ENCODE measurements around the gene NBEA. TPM values are rescaled to one million over a fixed set of nuclear protein-coding genes. Genes with fewer than 3 reads are reported as not detected.
"Not testable (repeated sequence)": the region's sequence is repeated elsewhere in the genome, so short reads cannot be mapped to it uniquely, and the experiment has no call there.

The NBEA gene
- polyA plus RNA-seq, 1 experiment, result 1.3 TPM

GRCh38 chr13:34970961-34971360, 28.9 kb downstream of the NBEA start:
- TF ChIP-seq, protein P1, sequence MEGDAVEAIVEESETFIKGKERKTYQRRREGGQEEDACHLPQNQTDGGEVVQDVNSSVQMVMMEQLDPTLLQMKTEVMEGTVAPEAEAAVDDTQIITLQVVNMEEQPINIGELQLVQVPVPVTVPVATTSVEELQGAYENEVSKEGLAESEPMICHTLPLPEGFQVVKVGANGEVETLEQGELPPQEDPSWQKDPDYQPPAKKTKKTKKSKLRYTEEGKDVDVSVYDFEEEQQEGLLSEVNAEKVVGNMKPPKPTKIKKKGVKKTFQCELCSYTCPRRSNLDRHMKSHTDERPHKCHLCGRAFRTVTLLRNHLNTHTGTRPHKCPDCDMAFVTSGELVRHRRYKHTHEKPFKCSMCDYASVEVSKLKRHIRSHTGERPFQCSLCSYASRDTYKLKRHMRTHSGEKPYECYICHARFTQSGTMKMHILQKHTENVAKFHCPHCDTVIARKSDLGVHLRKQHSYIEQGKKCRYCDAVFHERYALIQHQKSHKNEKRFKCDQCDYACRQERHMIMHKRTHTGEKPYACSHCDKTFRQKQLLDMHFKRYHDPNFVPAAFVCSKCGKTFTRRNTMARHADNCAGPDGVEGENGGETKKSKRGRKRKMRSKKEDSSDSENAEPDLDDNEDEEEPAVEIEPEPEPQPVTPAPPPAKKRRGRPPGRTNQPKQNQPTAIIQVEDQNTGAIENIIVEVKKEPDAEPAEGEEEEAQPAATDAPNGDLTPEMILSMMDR (IDR thresholded peaks at IDR 0.05; ENCODE audit: low read depth, low read length), result no peak
- no peak overlapping the region for H3K27ac ChIP-seq (ENCODE audit: low read depth, low read length)
- H3K9me3 ChIP-seq (ENCODE audit: control insufficient read depth, insufficient read depth, low read length), result peaks cover 5% of the 10 kb centered on the region; the same call in 1 of the 2 replicates
- no peak overlapping the region for H3K4me3 ChIP-seq (ENCODE audit: low read depth, low read length)
- ChIA-PET POLR2A (no interaction called here), CTCF (no interaction called here)
- no peak for DNase-seq (ENCODE audit: low read depth, low spot score)
- no peaks in the 10 kb centered on the region for H3K27me3 ChIP-seq (ENCODE audit: control insufficient read depth, insufficient read depth, low read length)

DNA sequence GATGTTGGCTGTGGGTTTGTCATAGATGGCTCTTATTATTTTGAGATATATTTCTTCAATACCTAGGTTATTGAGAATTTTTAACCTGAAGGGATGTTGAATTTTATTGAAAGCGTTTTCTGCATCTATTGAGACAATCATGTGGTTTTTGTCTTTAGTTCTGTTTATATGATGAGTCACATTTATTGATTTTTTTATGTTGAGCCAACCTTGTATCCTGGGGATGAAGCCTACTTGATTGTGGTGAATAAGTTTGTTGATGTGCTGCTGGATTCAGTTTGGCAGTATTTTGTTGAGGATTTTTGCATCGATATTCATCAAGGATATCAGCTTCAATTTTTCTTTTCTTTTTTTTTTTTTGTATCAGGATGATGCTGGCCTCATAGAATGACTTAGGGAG, 29.4 kb downstream of the NBEA start:
- Histone ChIP-seq H3K27ac (ENCODE audit: low read depth, low read length) (no peak overlapping the region), H3K9me3 (ENCODE audit: control insufficient read depth, insufficient read depth, low read length) (peaks cover 5% of the 10 kb centered on the region; the same call in 1 of the 2 replicates), H3K4me3 (ENCODE audit: low read depth, low read length) (no peak overlapping the region), H3K27me3 (ENCODE audit: control insufficient read depth, insufficient read depth, low read length) (no peaks in the 10 kb centered on the region)
- no peak for DNase-seq (ENCODE audit: low read depth, low spot score)
- TF ChIP-seq, protein P1 (IDR thresholded peaks at IDR 0.05; ENCODE audit: low read depth, low read length), result no peak
- ChIA-PET CTCF (no interaction called here), POLR2A (no interaction called here)

DNA sequence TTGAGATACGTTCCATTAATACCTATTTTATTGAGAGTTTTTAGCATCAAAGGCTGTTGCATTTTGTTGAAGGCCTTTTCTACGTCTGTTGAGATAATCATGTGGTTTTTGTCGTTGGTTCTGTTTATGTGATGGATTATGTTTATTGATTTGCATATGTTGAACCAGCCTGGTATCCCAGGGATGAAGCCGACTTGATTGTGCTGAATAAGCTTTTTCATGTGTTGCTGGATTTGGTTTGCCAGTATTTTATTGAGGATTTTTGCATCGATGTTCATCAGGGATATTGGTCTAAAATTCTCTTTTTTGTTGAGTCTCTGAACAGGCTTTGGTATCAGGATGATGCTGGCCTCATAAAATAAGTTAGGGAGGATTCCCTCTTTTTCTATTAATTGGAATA, 43.1 kb downstream of the NBEA start:
- H3K9me3 ChIP-seq (ENCODE audit: control insufficient read depth, insufficient read depth, low read length), result peaks cover 16% of the 10 kb centered on the region
- CTCF ChIA-PET; POLR2A ChIA-PET; H3K27ac ChIP-seq (ENCODE audit: low read depth, low read length); H3K27me3 ChIP-seq (ENCODE audit: control insufficient read depth, insufficient read depth, low read length); H3K4me3 ChIP-seq (ENCODE audit: low read depth, low read length); DNase-seq (ENCODE audit: low read depth, low spot score): not testable (repeated sequence)

DNA sequence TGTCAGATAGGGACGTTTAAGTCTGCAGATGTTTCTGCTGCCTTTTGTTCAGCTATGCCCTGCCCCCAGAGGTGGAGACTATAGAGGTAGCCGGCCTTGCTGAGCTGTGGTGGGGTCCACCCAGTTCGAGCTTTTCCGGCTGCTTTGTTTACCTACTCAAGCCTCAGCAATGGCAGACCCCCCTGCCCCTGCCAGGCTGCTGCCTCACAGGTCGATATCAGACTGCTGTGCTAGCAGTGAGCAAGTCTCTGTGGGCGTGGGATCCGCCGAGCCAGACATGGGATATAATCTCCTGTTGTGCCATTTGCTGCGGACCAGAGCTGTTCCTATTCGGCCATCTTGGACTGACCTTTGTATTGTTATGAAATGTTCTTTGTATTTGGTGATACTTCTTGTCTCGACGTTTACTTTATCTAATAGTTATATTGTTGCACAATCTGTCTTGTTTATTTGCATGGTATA, 46.3 kb downstream of the NBEA start:
- H3K9me3 ChIP-seq (ENCODE audit: control insufficient read depth, insufficient read depth, low read length), result peaks cover 18% of the 10 kb centered on the region
- no peak overlapping the region for H3K27ac ChIP-seq (ENCODE audit: low read depth, low read length)
- TF ChIP-seq, protein P1 (IDR thresholded peaks at IDR 0.05; ENCODE audit: low read depth, low read length), result no peak
- CTCF ChIA-PET, result no interaction called here
- no peak overlapping the region for H3K4me3 ChIP-seq (ENCODE audit: low read depth, low read length)
- POLR2A ChIA-PET, result no interaction called here
- no peaks in the 10 kb centered on the region for H3K27me3 ChIP-seq (ENCODE audit: control insufficient read depth, insufficient read depth, low read length)
- no peak for DNase-seq (ENCODE audit: low read depth, low spot score)

GRCh38 chr13:34990399-34991214, 48.5 kb downstream of the NBEA start:
- Histone ChIP-seq H3K9me3 (ENCODE audit: control insufficient read depth, insufficient read depth, low read length) (peaks cover 18% of the 10 kb centered on the region), H3K27me3 (ENCODE audit: control insufficient read depth, insufficient read depth, low read length) (no peaks in the 10 kb centered on the region), H3K4me3 (ENCODE audit: low read depth, low read length) (no peak overlapping the region), H3K27ac (ENCODE audit: low read depth, low read length) (no peak overlapping the region)
- CTCF ChIA-PET, result no interaction called here
- POLR2A ChIA-PET, result no interaction called here
- TF ChIP-seq, protein P1 (IDR thresholded peaks at IDR 0.05; ENCODE audit: low read depth, low read length), result no peak
- DNase-seq (ENCODE audit: low read depth, low spot score), result no peak

Data from AG04450 (cell line).